ENCODE measurements around the gene ZNF134.

- TF ChIP-seq ARNTL (CRISPR knock-in tag; IDR thresholded peaks at IDR 0.05; ENCODE audit: borderline replicate concordance, low read depth) (no peak), OSR1 (CRISPR knock-in tag; IDR thresholded peaks at IDR 0.05) (no peak), PPARA (CRISPR knock-in tag; IDR thresholded peaks at IDR 0.05; ENCODE audit: borderline replicate concordance) (no peak), POU6F1 (CRISPR knock-in tag; IDR thresholded peaks at IDR 0.05; ENCODE audit: borderline replicate concordance, low read depth) (no peak), ESRRG (CRISPR knock-in tag; IDR thresholded peaks at IDR 0.05) (no peak)
Measured at GRCh38 chr19:57566396-57567265, 47.4 kb upstream of the ZNF134 start.

Data from SK-N-SH treated with all-trans-retinoic acid at 6 μM for 48 hours (cell line).